ENCODE results near the gene MAX. TPM values are rescaled to one million over a fixed set of nuclear protein-coding genes. Genes with fewer than 3 reads are reported as not detected.

Gene MAX
- total and polyA plus RNA-seq, 2 experiments from 2014 or later = 25.0 to 27.7 TPM

DNA sequence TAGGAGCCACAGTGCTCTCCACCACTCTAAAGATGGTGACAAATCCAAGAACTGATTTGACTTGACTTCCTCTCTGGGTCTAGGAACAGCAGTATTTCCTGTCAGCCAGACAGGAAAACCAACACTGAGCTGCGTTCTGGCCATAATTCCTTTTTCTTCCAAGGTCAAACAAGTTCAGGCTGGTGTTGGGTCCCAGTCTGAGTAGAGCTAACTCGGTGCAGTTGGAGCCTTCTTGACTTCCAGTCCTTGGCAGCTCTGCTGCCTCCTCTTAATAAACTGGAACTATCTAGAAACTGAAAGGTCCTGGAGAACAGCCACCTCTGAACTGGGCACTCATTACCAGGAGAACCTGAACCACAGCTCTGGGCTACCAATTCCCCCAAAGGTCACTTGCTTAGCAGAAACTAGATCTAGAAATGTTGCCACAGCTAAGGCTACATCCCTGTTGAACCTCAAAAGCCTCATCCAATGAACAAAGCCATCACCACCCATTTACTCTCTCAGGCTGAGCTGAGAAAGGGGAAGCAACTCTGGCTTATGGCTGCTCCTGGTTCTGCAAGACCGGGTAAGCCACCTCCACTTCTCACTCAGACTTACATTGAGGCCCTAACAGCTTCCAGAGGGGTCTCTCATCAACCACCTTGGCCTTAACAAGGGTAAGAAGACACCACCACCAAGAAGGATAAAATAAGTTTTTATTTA, 27.7 kb downstream of the MAX start (continued):
- TF ChIP-seq, protein P1, sequence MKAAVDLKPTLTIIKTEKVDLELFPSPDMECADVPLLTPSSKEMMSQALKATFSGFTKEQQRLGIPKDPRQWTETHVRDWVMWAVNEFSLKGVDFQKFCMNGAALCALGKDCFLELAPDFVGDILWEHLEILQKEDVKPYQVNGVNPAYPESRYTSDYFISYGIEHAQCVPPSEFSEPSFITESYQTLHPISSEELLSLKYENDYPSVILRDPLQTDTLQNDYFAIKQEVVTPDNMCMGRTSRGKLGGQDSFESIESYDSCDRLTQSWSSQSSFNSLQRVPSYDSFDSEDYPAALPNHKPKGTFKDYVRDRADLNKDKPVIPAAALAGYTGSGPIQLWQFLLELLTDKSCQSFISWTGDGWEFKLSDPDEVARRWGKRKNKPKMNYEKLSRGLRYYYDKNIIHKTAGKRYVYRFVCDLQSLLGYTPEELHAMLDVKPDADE (IDR thresholded peaks at IDR 0.05) = no peak
- no peak for TF ChIP-seq NANOG (IDR thresholded peaks at IDR 0.05; ENCODE audit: borderline replicate concordance)

DNA sequence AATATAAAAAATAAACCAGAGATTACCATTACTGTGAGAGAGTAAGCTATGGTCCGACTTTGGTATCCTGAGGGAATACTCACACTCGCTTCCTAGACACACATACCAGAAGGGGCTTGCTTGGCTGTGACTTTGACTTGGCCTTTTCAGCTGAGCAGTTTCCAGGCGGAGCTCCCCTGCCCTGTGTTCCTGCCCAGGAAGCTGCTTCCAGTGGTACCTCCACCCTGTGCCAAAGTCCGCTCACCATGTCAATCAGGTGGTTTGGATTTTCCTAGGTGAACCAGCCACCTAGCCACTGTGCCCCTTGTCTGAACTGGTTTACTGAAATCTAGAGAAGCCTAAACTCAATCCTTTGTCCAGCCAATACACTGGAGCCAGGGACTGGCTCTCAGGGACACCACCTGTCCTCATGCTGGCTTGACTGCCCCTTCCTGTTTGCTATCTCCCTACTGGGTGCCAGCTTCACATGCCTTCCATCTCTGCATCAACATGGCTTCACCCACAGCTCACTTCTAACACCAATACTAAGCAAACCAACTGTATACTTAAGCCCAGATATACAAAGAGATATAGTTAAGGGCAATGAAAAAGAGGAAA, 28.6 kb downstream of the MAX start:
- Histone ChIP-seq H4K20me1 (replicated peaks; ENCODE audit: insufficient read depth) (no peaks in the 10 kb centered on the region), H3K79me2 (replicated peaks; ENCODE audit: insufficient read depth) (no peaks in the 10 kb centered on the region), H3K36me3 (ENCODE audit: insufficient read depth) (no peaks in the 10 kb centered on the region), H3K27me3 (ENCODE audit: insufficient read depth) (no peaks in the 10 kb centered on the region), H3F3A (replicated peaks; ENCODE audit: low read depth) (no peaks in the 10 kb centered on the region), H3K4me3 (no peak overlapping the region), H2AFZ (no peak overlapping the region), H3K9me2 (ENCODE audit: insufficient read depth) (no peaks in the 10 kb centered on the region), H3K4me1 (ENCODE audit: insufficient read depth) (no peaks in the 10 kb centered on the region), H3K27ac (ENCODE audit: low read depth) (0 out of 2 replicates have a peak overlapping the region, but pooled peaks have one; percentile 32), H3K4me2 (no peak overlapping the region)
- no peak for ATAC-seq
- DNase-seq (ENCODE audit: low spot score) = no peak
- Mint-ChIP-seq H3K9me3 (no peaks in the 10 kb centered on the region), H3K27ac (no peak overlapping the region), H3K27me3 (ENCODE audit: insufficient read depth, low read depth, poor library complexity) (peaks cover 1% of the 10 kb centered on the region), H3K4me3 (no peak overlapping the region), H3K36me3 (ENCODE audit: low read depth) (peaks cover 35% of the 10 kb centered on the region), H3K4me1 (no peaks in the 10 kb centered on the region; the same call in 2 of the 3 replicates)
- TF ChIP-seq EZH2 (IDR thresholded peaks at IDR 0.05; ENCODE audit: low read depth, unreplicated experiment) (no peak), NANOG (IDR thresholded peaks at IDR 0.05; ENCODE audit: borderline replicate concordance) (no peak), JUNB (IDR thresholded peaks at IDR 0.05; ENCODE audit: unreplicated experiment) (no peak), STAT1 (IDR thresholded peaks at IDR 0.05; ENCODE audit: unreplicated experiment) (no peak), EZH2phosphoT487 (IDR thresholded peaks at IDR 0.05; ENCODE audit: unreplicated experiment) (no peak), CREB1 (CRISPR knock-in tag; IDR thresholded peaks at IDR 0.05; ENCODE audit: low read depth) (no peak), POLR2AphosphoS5 (IDR thresholded peaks at IDR 0.05; ENCODE audit: low read depth) (no peak)
- TF ChIP-seq, protein P2, sequence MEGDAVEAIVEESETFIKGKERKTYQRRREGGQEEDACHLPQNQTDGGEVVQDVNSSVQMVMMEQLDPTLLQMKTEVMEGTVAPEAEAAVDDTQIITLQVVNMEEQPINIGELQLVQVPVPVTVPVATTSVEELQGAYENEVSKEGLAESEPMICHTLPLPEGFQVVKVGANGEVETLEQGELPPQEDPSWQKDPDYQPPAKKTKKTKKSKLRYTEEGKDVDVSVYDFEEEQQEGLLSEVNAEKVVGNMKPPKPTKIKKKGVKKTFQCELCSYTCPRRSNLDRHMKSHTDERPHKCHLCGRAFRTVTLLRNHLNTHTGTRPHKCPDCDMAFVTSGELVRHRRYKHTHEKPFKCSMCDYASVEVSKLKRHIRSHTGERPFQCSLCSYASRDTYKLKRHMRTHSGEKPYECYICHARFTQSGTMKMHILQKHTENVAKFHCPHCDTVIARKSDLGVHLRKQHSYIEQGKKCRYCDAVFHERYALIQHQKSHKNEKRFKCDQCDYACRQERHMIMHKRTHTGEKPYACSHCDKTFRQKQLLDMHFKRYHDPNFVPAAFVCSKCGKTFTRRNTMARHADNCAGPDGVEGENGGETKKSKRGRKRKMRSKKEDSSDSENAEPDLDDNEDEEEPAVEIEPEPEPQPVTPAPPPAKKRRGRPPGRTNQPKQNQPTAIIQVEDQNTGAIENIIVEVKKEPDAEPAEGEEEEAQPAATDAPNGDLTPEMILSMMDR (conservative IDR thresholded peaks at IDR 0.05; ENCODE audit: low read depth in 2 of 2) = no peak
- TF ChIP-seq, protein P3, sequence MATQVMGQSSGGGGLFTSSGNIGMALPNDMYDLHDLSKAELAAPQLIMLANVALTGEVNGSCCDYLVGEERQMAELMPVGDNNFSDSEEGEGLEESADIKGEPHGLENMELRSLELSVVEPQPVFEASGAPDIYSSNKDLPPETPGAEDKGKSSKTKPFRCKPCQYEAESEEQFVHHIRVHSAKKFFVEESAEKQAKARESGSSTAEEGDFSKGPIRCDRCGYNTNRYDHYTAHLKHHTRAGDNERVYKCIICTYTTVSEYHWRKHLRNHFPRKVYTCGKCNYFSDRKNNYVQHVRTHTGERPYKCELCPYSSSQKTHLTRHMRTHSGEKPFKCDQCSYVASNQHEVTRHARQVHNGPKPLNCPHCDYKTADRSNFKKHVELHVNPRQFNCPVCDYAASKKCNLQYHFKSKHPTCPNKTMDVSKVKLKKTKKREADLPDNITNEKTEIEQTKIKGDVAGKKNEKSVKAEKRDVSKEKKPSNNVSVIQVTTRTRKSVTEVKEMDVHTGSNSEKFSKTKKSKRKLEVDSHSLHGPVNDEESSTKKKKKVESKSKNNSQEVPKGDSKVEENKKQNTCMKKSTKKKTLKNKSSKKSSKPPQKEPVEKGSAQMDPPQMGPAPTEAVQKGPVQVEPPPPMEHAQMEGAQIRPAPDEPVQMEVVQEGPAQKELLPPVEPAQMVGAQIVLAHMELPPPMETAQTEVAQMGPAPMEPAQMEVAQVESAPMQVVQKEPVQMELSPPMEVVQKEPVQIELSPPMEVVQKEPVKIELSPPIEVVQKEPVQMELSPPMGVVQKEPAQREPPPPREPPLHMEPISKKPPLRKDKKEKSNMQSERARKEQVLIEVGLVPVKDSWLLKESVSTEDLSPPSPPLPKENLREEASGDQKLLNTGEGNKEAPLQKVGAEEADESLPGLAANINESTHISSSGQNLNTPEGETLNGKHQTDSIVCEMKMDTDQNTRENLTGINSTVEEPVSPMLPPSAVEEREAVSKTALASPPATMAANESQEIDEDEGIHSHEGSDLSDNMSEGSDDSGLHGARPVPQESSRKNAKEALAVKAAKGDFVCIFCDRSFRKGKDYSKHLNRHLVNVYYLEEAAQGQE (IDR thresholded peaks at IDR 0.05; ENCODE audit: unreplicated experiment) = no peak
- TF ChIP-seq, protein P1 (IDR thresholded peaks at IDR 0.05) = no peak

Data from GM23338 (cell line).